ENCODE results near the gene PKD2. TPM values are rescaled to one million over a fixed set of nuclear protein-coding genes. Genes with fewer than 3 reads are reported as not detected.

PKD2 gene
- total RNA-seq, 2 experiments from 2014 or later: 3.8 to 4.5 TPM

- no peaks in the 10 kb centered on the region for H3K79me2 ChIP-seq (ENCODE audit: insufficient read depth, low read depth, low read length)
- TF ChIP-seq CTCF (conservative IDR thresholded peaks at IDR 0.05; ENCODE audit: low read length) (no peak), EZH2phosphoT487 (IDR thresholded peaks at IDR 0.05; ENCODE audit: borderline replicate concordance, low read depth, low read length) (no peak)
- H4K20me1 ChIP-seq (ENCODE audit: insufficient read depth, low read length): no peaks in the 10 kb centered on the region
- no TSS peak for BruUV-seq (replicated peaks)
- H3K4me3 ChIP-seq (ENCODE audit: low read depth, low read length, poor library complexity, severe bottlenecking): no peak overlapping the region
- no peaks in the 10 kb centered on the region for H3K9me2 ChIP-seq (ENCODE audit: insufficient read depth, low read length)
- H3K27ac ChIP-seq (ENCODE audit: low read depth, low read length, poor library complexity, severe bottlenecking): no peak overlapping the region
- DNase-seq (ENCODE audit: low spot score): no peak
- no peaks in the 10 kb centered on the region for H3K36me3 ChIP-seq (ENCODE audit: insufficient read depth, low read length)
- H2AFZ ChIP-seq (ENCODE audit: low read length): no peak overlapping the region
- CTCF ChIA-PET (ENCODE audit: unreplicated experiment): no interaction called here
- H3K4me2 ChIP-seq (ENCODE audit: low read length): no peak overlapping the region
- POLR2A ChIA-PET: interaction anchor here (0.6 to 1.5 kb wide), 2 partner anchors 14 to 157 kb away, joined by 3 to 4 read pairs; no protein-coding TSS in a partner anchor
- H3K9me3 ChIP-seq (ENCODE audit: low read length): no peaks in the 10 kb centered on the region
- intact Hi-C loops (cut with micrococcal nuclease; ENCODE audit: unreplicated experiment): no loop called here
- no peaks in the 10 kb centered on the region for H3K4me1 ChIP-seq (ENCODE audit: insufficient read depth, low read length, poor library complexity, severe bottlenecking)
These were observed 44.9 kb upstream of the PKD2 start for GRCh38 chr4:87962398-87963146.

GRCh38 chr4:87965501-87965975 is 41.9 kb upstream of the PKD2 start:
- BruUV-seq (replicated peaks): no TSS peak
- H3K9me3 ChIP-seq (ENCODE audit: low read length): no peaks in the 10 kb centered on the region
- no peak overlapping the region for H3K27ac ChIP-seq (ENCODE audit: low read depth, low read length, poor library complexity, severe bottlenecking)
- H3K4me1 ChIP-seq (ENCODE audit: insufficient read depth, low read length, poor library complexity, severe bottlenecking): peaks cover 2% of the 10 kb centered on the region
- H3K79me2 ChIP-seq (ENCODE audit: insufficient read depth, low read depth, low read length): no peaks in the 10 kb centered on the region
- no peaks in the 10 kb centered on the region for H3K9me2 ChIP-seq (ENCODE audit: insufficient read depth, low read length)
- no peaks in the 10 kb centered on the region for H4K20me1 ChIP-seq (ENCODE audit: insufficient read depth, low read length)
- H3K36me3 ChIP-seq (ENCODE audit: insufficient read depth, low read length): no peaks in the 10 kb centered on the region
- H3K4me3 ChIP-seq (ENCODE audit: low read depth, low read length, poor library complexity, severe bottlenecking): no peak overlapping the region
- CTCF ChIA-PET (ENCODE audit: unreplicated experiment): no interaction called here
- POLR2A ChIA-PET: no interaction called here
- H3K4me2 ChIP-seq (ENCODE audit: low read length): no peak overlapping the region
- no peak overlapping the region for H2AFZ ChIP-seq (ENCODE audit: low read length)
- no peak for TF ChIP-seq EZH2phosphoT487 (IDR thresholded peaks at IDR 0.05; ENCODE audit: borderline replicate concordance, low read depth, low read length)
- 0 out of 2 replicates have a peak, but pooled peaks have one; percentile 13 for TF ChIP-seq CTCF (conservative IDR thresholded peaks at IDR 0.05; ENCODE audit: low read length)
- no peak for DNase-seq (ENCODE audit: low spot score)
- intact Hi-C loops (cut with micrococcal nuclease; ENCODE audit: unreplicated experiment): no loop called here

GRCh38 chr4:87966095-87966496 is 41.3 kb upstream of the PKD2 start:
- no peak for TF ChIP-seq CTCF (conservative IDR thresholded peaks at IDR 0.05; ENCODE audit: low read length)
- no peak for TF ChIP-seq EZH2phosphoT487 (IDR thresholded peaks at IDR 0.05; ENCODE audit: borderline replicate concordance, low read depth, low read length)
- Histone ChIP-seq H3K9me2 (ENCODE audit: insufficient read depth, low read length) (no peaks in the 10 kb centered on the region), H4K20me1 (ENCODE audit: insufficient read depth, low read length) (no peaks in the 10 kb centered on the region), H3K27ac (ENCODE audit: low read depth, low read length, poor library complexity, severe bottlenecking) (no peak overlapping the region), H3K4me2 (ENCODE audit: low read length) (no peak overlapping the region), H3K36me3 (ENCODE audit: insufficient read depth, low read length) (no peaks in the 10 kb centered on the region), H3K79me2 (ENCODE audit: insufficient read depth, low read depth, low read length) (no peaks in the 10 kb centered on the region), H3K4me1 (ENCODE audit: insufficient read depth, low read length, poor library complexity, severe bottlenecking) (peaks cover 4% of the 10 kb centered on the region), H3K9me3 (ENCODE audit: low read length) (no peaks in the 10 kb centered on the region), H2AFZ (ENCODE audit: low read length) (no peak overlapping the region), H3K4me3 (ENCODE audit: low read depth, low read length, poor library complexity, severe bottlenecking) (no peak overlapping the region)
- ChIA-PET POLR2A (no interaction called here), CTCF (ENCODE audit: unreplicated experiment) (interaction anchor here (1.2 kb wide), 1 partner anchor 54 kb away, joined by 3 read pairs; no protein-coding TSS in a partner anchor)
- intact Hi-C loops (cut with micrococcal nuclease; ENCODE audit: unreplicated experiment): no loop called here
- no TSS peak for BruUV-seq (replicated peaks)
- DNase-seq (ENCODE audit: low spot score): no peak

Data from OCI-LY7 (cell line).